GM18526 (cell line): ENCODE measurements around the gene ZFAND2B.
A peak's percentile ranks its signal among the peaks of the same experiment; 100 is the strongest.

Experiments used
- POLR2A ChIP-seq: IDR thresholded peaks from 3 replicates; pipeline ENCODE4 v1.6.1; 2011; ENCODE audit not compliant: insufficient read length; ENCODE audit errors: extremely low read depth

ZFAND2B gene, protein sequence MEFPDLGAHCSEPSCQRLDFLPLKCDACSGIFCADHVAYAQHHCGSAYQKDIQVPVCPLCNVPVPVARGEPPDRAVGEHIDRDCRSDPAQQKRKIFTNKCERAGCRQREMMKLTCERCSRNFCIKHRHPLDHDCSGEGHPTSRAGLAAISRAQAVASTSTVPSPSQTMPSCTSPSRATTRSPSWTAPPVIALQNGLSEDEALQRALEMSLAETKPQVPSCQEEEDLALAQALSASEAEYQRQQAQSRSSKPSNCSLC

GRCh38 chr2:219206328-219207133, at the start of gene ZFAND2B:
TSS of gene ZFAND2B (plus strand) at chr2:219206782. CDS start at chr2:219206988, 206 bp downstream.
- peak; percentile 98 for TF ChIP-seq POLR2A

DNA sequence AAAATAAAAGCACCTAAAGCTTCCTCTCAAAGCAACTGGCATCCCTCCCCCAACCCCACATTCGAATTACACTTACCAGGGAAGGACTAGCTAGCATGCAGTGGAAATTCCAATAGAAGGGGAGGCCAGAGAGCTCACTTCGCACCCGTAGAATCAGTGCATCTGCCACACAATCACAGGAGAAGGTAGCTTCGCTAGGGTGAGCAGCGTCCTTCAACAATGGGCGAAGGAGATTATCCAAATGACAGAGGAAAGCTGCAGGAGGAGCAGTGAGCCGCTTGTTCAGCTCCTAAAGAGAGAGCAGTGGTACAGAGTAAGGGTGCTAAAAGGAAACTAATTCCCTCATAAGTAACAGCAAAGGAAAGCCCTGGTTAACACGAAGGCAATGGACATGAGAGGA, 49.2 kb upstream of the ZFAND2B start:
- TF ChIP-seq POLR2A = no peak

GRCh38 chr2:219158025-219158424, 48.6 kb upstream of the ZFAND2B start:
- TF ChIP-seq POLR2A = no peak

GRCh38 chr2:219158586-219158985, 48.0 kb upstream of the ZFAND2B start:
- no peak for TF ChIP-seq POLR2A

DNA sequence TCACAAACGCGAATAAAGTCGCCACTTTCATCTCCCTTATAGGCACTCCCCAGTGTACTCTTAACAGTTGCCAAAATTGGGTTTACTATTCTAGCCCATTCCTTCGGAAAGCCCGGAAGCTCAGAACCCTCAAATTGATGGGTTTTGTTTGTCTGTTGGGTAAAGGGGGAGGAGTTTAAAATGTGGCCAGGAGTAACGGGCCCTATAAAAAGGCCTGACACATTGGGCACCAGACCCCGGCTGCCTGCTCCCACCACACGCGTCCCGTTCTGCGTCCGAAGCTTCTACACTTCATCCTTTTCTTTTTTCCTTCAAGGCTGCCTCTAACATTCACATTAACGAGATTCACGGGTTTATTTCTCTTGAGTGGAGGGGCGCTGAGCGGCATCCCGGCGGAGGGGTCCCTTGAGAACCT, 46.8 kb upstream of the ZFAND2B start:
- no peak for TF ChIP-seq POLR2A

- peak; percentile 86 for TF ChIP-seq POLR2A
These were observed 46.2 kb upstream of the ZFAND2B start, which contains the start of gene NHEJ1 for GRCh38 chr2:219160186-219161017. TSS of gene NHEJ1 (minus strand) at chr2:219160815. CDS start at chr2:219158362, 2,453 bp downstream.

DNA sequence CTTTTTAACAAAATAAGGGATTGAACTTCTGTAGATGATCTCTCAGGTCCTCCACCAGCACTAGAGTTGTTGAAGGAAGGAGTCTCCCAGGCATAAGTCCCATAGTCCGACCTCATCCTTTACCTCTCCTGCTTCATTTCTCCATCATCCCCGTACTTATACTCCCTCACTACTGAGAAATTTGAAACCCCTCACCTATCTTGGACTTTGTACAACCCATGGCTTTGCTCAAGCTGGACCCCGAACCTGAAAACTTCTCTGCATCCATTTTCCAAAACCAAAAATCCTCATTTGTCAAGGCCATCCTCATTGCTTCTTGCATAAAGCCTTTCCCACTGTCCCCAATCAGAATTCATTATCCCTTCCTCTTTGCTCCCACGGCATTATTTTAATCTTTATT, 45.5 kb upstream of the ZFAND2B start:
- TF ChIP-seq POLR2A = no peak

- no peak for TF ChIP-seq POLR2A
These were observed 43.4 kb upstream of the ZFAND2B start for GRCh38 chr2:219163156-219163555.

GRCh38 chr2:219165058-219165911, 41.3 kb upstream of the ZFAND2B start:
- no peak for TF ChIP-seq POLR2A

- TF ChIP-seq POLR2A = no peak
These were observed 38.6 kb upstream of the ZFAND2B start for GRCh38 chr2:219167997-219168396.

GRCh38 chr2:219168526-219168925, 38.1 kb upstream of the ZFAND2B start:
- no peak for TF ChIP-seq POLR2A

- TF ChIP-seq POLR2A = no peak
These were observed 37.6 kb upstream of the ZFAND2B start for GRCh38 chr2:219168932-219169331.

DNA sequence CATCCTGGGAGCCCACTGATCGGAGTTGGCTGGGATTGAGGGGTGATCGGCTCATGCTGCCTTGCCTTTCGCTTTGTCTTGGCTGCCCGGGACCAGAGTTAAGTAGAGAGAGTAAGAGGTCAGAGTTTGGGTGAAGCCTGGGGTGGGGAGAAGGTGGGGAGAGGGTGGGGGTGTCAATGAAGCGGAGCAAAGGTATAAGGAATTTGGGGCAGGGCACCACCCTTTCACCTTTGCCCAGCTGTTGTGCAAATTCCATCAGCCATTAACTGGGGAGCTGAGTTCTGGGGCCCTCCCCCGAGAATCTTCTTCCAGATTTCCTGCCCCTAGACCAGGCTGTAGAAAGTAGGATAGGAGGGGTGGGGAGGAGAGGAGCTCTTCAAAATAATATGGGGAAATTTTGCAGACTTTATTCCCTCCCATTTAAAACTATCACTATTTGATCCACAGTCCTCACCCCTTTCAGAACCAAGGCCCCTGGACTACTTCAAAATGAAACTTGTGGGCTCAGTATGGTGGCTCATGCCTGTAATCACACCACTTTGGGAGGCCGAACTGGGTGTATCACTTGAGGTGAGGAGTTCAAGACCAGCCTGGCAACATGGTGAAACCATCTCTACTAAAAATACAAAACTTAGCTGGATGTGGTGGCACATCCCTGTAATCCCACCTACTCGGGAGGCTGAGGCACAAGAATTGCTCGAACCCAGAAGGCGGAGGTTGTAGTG, 36.5 kb upstream of the ZFAND2B start, which contains the start of gene SLC23A3:
SLC23A3 (minus strand) TSS at position 100 of the 725 bp plus-strand sequence; CDS start at position 55, 45 bp downstream.
- TF ChIP-seq POLR2A = no peak

GRCh38 chr2:219171231-219171651, 35.3 kb upstream of the ZFAND2B start:
- no peak for TF ChIP-seq POLR2A
